Stimulated activated CD4-positive, alpha-beta T cell treated with anti-CD3 and anti-CD28 coated beads, Interleukin-2, amount 100 ng/mL, for 4 hours (primary cell): ENCODE results near the gene ASB5.

Experiments used
- DNase-seq: peaks from one replicate; pipeline ENCODE4 v3.0.0-alpha.2; 2020; ENCODE audit warnings: low read depth

The ASB5 gene

GRCh38 chr4:176277162-176277904, 8.3 kb upstream of the ASB5 start:
- no peak for DNase-seq

DNA sequence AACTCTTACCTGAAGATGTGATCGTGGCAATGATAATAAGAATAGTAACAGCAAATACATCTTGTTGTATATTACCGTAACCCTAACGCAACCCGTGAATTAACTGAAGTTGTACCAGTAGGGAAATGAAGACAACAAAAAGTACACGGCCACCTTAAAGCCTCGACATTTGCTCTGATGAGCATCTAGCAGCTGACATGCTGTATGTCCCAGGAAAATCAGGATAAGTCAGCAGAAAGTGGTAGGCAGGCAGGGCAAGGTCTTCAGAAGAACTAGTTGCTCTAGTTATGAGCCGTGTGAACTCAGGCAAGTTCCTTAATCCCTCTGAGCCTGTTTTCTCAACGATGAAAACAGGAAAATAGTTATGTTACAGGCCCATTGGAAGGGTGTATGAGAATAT, 7.7 kb upstream of the ASB5 start:
- no peak for DNase-seq

DNA sequence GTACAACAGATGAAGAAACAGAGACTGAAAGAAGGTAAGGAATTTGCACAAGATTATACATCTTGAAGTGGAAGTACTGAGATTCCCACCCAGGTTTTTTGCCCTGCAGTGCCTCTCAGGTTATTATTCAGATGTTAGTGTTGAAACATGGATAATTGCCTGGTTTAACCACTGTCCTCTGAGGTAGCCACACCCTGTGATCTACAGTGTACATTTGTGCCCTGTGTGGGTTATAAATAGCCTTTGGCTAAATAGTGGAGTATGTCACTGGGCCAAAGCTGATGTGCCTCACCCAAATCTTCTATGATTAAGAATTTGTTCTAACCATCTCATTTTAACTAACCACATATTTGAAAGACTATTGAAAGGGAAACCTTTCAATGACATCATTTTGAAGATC, 5.4 kb upstream of the ASB5 start:
- DNase-seq, result no peak

- no peak for DNase-seq
These were observed 4.7 kb upstream of the ASB5 start for GRCh38 chr4:176273736-176274135.

DNA sequence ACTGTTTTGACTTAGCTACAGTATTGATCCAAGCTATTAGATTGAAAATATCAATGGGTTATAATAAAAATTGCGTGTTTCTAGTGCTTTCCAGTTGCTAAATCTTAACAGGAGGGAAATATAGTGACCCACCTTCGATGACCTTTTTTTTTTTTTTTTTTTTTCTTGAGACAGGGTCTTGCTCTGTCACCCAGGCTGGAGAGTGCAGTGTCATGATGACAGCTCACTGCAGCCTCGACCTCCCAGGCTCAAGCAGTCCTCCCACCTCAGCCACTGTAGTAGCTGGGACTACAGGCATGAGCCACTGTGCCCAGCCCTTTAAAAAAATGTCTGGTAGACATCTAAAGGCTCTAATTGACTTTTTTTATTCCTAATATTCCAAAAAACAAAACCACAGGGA, 3.8 kb upstream of the ASB5 start:
- no peak for DNase-seq

DNA sequence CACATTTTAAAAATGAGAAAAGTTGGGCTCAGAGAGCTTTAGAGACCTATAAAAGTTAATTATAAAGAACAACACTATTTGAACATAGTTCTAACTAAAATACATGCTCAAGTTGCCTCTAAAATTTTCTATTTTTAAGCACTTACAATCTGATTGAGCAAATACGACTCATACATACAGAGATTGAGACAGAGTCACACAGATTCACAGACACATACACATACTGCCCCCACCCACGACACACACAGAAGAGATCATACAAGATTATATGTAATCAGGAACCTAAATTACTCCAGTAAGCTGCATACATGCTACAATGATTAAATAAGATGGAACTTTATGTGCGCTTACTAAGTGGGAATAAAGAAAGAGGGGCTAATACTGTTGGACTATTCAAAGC, 2.7 kb upstream of the ASB5 start:
- DNase-seq, result no peak

- DNase-seq, result no peak
These were observed 1.6 kb upstream of the ASB5 start for GRCh38 chr4:176270669-176271068.

GRCh38 chr4:176266026-176266425, 3.0 kb downstream of the ASB5 start:
- no peak for DNase-seq

GRCh38 chr4:176262243-176262642, 6.8 kb downstream of the ASB5 start:
- DNase-seq, result no peak

GRCh38 chr4:176261481-176261880, 7.5 kb downstream of the ASB5 start:
- no peak for DNase-seq

DNA sequence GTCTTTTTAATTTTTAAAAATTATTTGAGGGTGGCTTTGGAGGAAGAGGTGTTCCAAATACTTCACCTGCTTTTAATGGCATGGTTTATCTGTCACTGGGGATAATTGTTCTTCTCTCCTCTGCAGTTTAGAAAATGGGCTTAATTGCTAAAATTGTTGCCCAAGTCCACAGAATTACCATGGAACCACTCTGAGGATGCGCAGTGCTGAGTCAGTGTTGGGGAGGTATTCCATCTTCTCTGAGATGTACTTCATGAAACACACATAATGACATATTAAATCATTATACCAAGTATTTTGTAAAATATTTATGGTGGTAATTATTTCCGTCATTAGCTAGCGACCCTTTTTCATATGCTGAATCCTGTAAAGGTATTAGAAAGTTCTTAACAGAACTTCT, 8.0 kb downstream of the ASB5 start:
- no peak for DNase-seq

- no peak for DNase-seq
These were observed 9.5 kb downstream of the ASB5 start for GRCh38 chr4:176259330-176260090.

- no peak for DNase-seq
These were observed 10.9 kb downstream of the ASB5 start for GRCh38 chr4:176258135-176258534.

DNA sequence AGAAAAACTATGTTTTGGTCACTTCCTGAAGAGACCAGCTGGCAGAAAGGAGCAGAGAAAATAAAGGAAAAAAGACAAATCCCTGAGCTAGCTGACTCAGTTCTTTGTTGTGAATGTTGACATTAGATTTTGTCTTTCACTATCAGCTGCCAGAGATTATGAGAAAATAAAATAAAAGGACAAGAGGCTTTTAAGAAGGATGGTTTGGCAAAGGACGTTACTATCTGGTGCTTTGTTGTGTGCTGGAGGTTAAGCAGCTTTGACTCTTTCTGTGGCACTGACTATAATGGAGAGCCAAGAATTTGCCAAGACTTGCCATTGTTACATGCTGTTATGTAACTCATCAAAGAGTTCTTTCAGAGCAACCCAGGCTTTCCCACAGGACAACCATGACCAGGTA, 12.1 kb downstream of the ASB5 start:
- no peak for DNase-seq

DNA sequence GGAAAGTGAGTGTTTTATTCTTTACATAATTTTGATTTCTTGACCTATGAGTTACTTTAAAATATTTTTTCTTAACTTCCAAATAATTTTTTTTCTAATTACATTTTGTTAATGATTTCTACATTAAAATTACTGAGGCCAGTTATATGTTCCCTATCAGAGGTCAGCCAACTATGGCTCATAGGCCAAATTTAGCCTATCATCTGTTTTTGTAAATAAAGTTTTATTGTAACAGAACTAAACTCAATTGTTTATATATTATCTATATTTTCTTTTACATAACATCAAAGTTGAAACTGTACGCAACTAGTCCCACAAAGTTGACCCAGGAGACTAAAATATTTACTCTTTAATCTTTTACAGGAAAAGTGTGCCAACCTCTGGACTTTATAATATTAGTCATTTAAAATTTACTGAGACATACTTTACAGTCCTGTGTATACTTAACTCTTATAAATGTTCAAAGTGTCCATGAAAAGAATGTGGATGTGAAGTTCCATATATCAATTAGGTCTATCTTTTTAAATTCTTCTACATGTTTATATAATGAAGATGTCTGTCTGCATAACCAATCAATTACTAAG, 26.2 kb downstream of the ASB5 start:
- no peak for DNase-seq

DNA sequence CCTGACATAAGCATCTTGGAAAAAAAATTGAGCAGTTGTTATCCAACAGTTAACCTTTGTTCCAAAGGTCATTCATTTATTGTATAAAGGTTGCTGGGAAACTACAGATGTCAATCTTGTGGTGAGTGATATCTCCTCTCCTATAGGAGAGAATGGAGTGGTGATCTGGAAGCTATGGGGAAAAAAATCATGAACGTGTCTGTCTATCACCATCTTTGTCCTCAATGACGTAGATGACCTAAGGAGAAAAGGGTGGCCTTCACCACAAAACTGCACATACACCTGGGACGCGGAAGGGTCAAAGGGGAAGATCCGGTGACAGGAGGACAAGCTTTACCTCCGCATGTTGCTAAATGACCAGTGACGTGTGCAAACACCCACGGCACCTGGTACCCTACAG, 27.3 kb downstream of the ASB5 start:
- no peak for DNase-seq

- DNase-seq, result no peak
These were observed 30.2 kb downstream of the ASB5 start for GRCh38 chr4:176238826-176239225.

- no peak for DNase-seq
These were observed 30.8 kb downstream of the ASB5 start for GRCh38 chr4:176238157-176238610.

- DNase-seq, result no peak
These were observed 32.1 kb downstream of the ASB5 start for GRCh38 chr4:176236946-176237345.

DNA sequence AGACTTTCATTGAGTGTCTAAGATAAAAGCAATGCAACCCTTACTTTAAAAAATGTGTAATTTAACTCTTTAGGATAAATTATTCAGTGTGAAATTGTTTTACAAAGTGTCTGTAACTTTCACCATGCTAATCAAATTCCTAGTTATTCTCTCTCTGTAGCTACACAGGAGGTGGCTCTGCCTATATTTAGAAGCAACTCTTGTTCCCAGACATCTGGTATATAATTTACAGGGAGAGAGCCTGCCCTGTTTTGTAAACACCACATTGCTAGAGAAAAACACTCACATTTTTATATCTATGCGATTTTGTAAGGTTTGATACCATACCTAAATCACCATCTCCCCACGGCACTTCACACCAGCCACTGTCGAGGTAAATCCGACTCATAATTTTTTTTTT, 38.2 kb downstream of the ASB5 start:
- no peak for DNase-seq

DNA sequence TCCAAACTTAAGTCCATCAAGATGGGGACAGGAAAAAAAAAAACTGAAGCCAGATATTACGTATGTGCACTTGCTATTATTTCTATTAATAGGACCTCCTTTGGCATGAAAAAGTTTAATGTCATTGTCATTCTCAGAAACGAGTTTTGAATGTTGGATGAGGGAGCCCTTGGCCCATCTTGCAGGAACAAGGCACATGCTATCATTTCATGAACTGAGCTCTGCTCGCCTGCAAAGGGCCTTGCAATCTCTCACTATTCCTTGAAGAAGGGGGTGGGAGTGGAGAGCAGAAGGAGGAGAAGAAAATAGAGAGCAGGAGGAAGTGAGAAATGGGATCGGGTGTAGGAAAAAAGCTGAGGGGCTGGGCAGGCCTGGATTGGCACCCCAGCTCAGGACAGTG, 39.4 kb downstream of the ASB5 start:
- DNase-seq, result no peak

GRCh38 chr4:176226736-176227135, 42.3 kb downstream of the ASB5 start:
- no peak for DNase-seq

- no peak for DNase-seq
These were observed 45.5 kb downstream of the ASB5 start for GRCh38 chr4:176223561-176223960.
